ENCODE measurements around the gene TMEM201.

DNA sequence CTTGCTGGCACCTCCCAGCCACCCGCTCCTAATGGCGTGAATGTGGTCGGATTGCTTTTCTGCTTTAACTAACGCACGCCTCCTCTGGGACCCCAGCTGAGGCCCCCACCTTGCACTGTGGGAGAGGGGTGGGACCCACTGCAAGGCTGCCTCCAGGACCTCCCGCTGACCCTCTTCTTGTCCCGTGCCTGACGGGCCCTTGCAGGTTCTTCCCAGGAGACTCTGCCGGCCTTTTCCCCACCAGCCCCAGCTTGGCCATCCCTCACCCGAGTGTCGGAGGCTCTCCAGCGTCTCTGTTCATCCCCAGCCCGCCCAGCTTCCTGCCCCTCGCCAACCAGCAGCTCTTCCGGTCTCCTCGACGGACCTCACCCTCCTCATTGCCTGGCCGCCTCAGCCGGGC lies 18.6 kb downstream of the TMEM201 start:
- no peak for TF ChIP-seq BHLHE40 (IDR thresholded peaks at IDR 0.05; ENCODE audit: borderline replicate concordance)
- TF ChIP-seq NFRKB (IDR thresholded peaks at IDR 0.05), result no peak
- no peak for TF ChIP-seq FOXA1 (IDR thresholded peaks at IDR 0.05)
- TF ChIP-seq SP1 (IDR thresholded peaks at IDR 0.05), result no peak
- no peak for TF ChIP-seq ZNF384 (IDR thresholded peaks at IDR 0.05)
- TF ChIP-seq FOXK2 (IDR thresholded peaks at IDR 0.05), result no peak
